Measurements from ENCODE around the gene SGK1. TPM values are rescaled to one million over a fixed set of nuclear protein-coding genes. Genes with fewer than 3 reads are reported as not detected.
A peak's percentile ranks its signal among the peaks of the same experiment; 100 is the strongest.

SGK1 gene
- total RNA-seq, 1 donor from 2014 or later = 7.2 TPM

DNA sequence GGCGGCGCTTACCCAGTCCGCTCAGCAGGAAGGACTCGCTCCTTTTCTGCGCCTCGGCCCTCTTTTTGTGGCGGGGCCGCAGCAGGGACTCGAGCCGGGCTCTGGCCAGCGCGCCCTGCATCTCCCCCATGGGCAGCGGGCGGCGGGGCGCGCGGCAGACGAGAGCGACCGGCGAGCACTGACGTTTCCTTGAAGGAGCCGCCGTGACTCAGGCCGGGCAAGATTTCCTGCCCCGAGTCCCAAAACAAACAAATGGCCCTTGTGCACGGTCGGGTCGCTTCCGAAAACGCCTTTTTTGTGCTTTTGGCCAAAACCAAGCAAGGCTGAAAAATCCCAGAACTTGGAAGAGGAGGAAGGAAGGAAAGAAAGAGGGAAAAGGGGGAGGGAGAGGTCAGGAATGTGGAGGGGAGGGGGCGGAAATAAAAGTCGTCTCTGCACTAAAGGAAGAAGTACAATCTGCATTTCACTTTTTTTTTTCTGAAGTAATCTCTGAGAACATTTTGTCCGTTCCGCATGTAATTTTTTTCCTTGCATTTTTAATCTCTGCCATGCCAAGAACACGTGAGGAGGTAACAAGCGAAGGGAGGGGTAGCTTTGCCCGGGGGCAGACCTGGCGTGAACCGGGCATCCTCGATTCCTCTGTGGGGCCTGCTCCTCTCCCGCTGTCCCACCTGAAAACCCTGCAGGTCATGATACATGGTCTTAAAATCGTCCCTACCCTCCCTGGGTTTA lies 142.2 kb downstream of the SGK1 start:
- Mint-ChIP-seq H3K36me3 (ENCODE audit: low read depth, unreplicated experiment) (peaks cover 7% of the 10 kb centered on the region), H3K4me1 (ENCODE audit: unreplicated experiment) (peaks cover 31% of the 10 kb centered on the region), H3K27ac (ENCODE audit: unreplicated experiment) (peak overlapping the region; percentile 88), H3K9me3 (ENCODE audit: unreplicated experiment) (no peaks in the 10 kb centered on the region), H3K4me3 (ENCODE audit: unreplicated experiment) (peak overlapping the region; percentile 93), H3K27me3 (ENCODE audit: unreplicated experiment) (peaks cover 13% of the 10 kb centered on the region)
- TF ChIP-seq CTCF (IDR thresholded peaks at IDR 0.05; ENCODE audit: unreplicated experiment) = no peak
- no peak for DNase-seq (ENCODE audit: low spot score)

GRCh38 chr6:134174672-134175531 lies 143.0 kb downstream of the SGK1 start:
- no peaks in the 10 kb centered on the region for H3K9me3 Mint-ChIP-seq (ENCODE audit: unreplicated experiment)
- DNase-seq (ENCODE audit: low spot score) = peak; percentile 93
- peak overlapping the region; percentile 83 for H3K27ac Mint-ChIP-seq (ENCODE audit: unreplicated experiment)
- H3K4me3 Mint-ChIP-seq (ENCODE audit: unreplicated experiment) = peak overlapping the region; percentile 90
- peaks cover 7% of the 10 kb centered on the region for H3K36me3 Mint-ChIP-seq (ENCODE audit: low read depth, unreplicated experiment)
- H3K27me3 Mint-ChIP-seq (ENCODE audit: unreplicated experiment) = peaks cover 13% of the 10 kb centered on the region
- no peak for TF ChIP-seq CTCF (IDR thresholded peaks at IDR 0.05; ENCODE audit: unreplicated experiment)
- peaks cover 31% of the 10 kb centered on the region for H3K4me1 Mint-ChIP-seq (ENCODE audit: unreplicated experiment)

- no peaks in the 10 kb centered on the region for H3K9me3 Mint-ChIP-seq (ENCODE audit: unreplicated experiment)
- peak; percentile 87 for DNase-seq (ENCODE audit: low spot score)
- peak; percentile 98 for TF ChIP-seq CTCF (IDR thresholded peaks at IDR 0.05; ENCODE audit: unreplicated experiment)
- peaks cover 7% of the 10 kb centered on the region for H3K36me3 Mint-ChIP-seq (ENCODE audit: low read depth, unreplicated experiment)
- H3K27me3 Mint-ChIP-seq (ENCODE audit: unreplicated experiment) = peaks cover 13% of the 10 kb centered on the region
- peak overlapping the region; percentile 83 for H3K27ac Mint-ChIP-seq (ENCODE audit: unreplicated experiment)
- H3K4me1 Mint-ChIP-seq (ENCODE audit: unreplicated experiment) = peaks cover 31% of the 10 kb centered on the region
- H3K4me3 Mint-ChIP-seq (ENCODE audit: unreplicated experiment) = peak overlapping the region; percentile 90
Measured at GRCh38 chr6:134173936-134174671, 143.8 kb downstream of the SGK1 start.

- H3K27ac Mint-ChIP-seq (ENCODE audit: unreplicated experiment) = no peak overlapping the region
- H3K4me1 Mint-ChIP-seq (ENCODE audit: unreplicated experiment) = peaks cover 28% of the 10 kb centered on the region
- DNase-seq (ENCODE audit: low spot score) = no peak
Measured at GRCh38 chr6:134173366-134173725, 144.6 kb downstream of the SGK1 start.

More at GRCh38 chr6:134173366-134173725, 144.6 kb downstream of the SGK1 start:
- TF ChIP-seq CTCF (IDR thresholded peaks at IDR 0.05; ENCODE audit: unreplicated experiment) = no peak
- peaks cover 13% of the 10 kb centered on the region for H3K27me3 Mint-ChIP-seq (ENCODE audit: unreplicated experiment)
- no peak overlapping the region for H3K4me3 Mint-ChIP-seq (ENCODE audit: unreplicated experiment)
- peaks cover 9% of the 10 kb centered on the region for H3K36me3 Mint-ChIP-seq (ENCODE audit: low read depth, unreplicated experiment)
- no peaks in the 10 kb centered on the region for H3K9me3 Mint-ChIP-seq (ENCODE audit: unreplicated experiment)
